Measurements from ENCODE around the gene FRMD4B. TPM values are rescaled to one million over a fixed set of nuclear protein-coding genes. Genes with fewer than 3 reads are reported as not detected.

Gene FRMD4B
- total and polyA plus RNA-seq, 2 donors (not counting 3 experiments of a cell fraction or from before 2014, with no cell fraction given), result 66.4 to 89.7 TPM

- no peak for FAIRE-seq
Measured at GRCh38 chr3:69205385-69205784, 180.5 kb downstream of the FRMD4B start.

More at GRCh38 chr3:69205385-69205784, 180.5 kb downstream of the FRMD4B start:
- ChIA-PET CTCF (interaction anchor here (3.0 kb wide), 1 partner anchor 12 kb away, joined by 6 read pairs; no protein-coding TSS in a partner anchor), POLR2A (no interaction called here)
- no peaks in the 10 kb centered on the region for H3K36me3 ChIP-seq (ENCODE audit: control insufficient read depth in 2 of 2, extremely low read depth in 1 of 2, insufficient read depth in 2 of 2, low read length in 2 of 2)
- H2AFZ ChIP-seq (ENCODE audit: low read depth, low read length), result no peak overlapping the region
- no peaks in the 10 kb centered on the region for H3K27me3 ChIP-seq (ENCODE audit: control insufficient read depth in 2 of 2, insufficient read depth in 2 of 2, low read length in 2 of 2)
- BruUV-seq (replicated peaks), result no TSS peak
- H3K4me2 ChIP-seq (ENCODE audit: insufficient read depth, low read length), result no peak overlapping the region
- no peaks in the 10 kb centered on the region for H4K20me1 ChIP-seq (replicated peaks; ENCODE audit: control insufficient read depth, extremely low read depth, insufficient read depth, low read length)
- no peak overlapping the region for H3K9ac ChIP-seq (replicated peaks; ENCODE audit: extremely low read depth, insufficient read depth, low read length)
- H3K27ac ChIP-seq (ENCODE audit: insufficient read depth, low read depth, low read length), result no peak overlapping the region
- intact Hi-C loops (cut with micrococcal nuclease), result no loop called here
- H3K4me1 ChIP-seq (ENCODE audit: control insufficient read depth, extremely low read depth, insufficient read depth, low read length), result peaks cover 20% of the 10 kb centered on the region
- dilution Hi-C loops (cut with MboI; ENCODE audit: extremely low pct_ligation_motif_present, low sequenced_read_pairs), result no loop called here
- DNase-seq (ENCODE audit: low read depth, low spot score), result no peak
- H3K9me1 ChIP-seq (replicated peaks; ENCODE audit: control insufficient read depth, extremely low read depth, insufficient read depth, low read length), result no peaks in the 10 kb centered on the region
- H3K9me3 ChIP-seq (replicated peaks; ENCODE audit: control insufficient read depth, insufficient read depth, low read length), result no peaks in the 10 kb centered on the region
- no peak for TF ChIP-seq POLR2AphosphoS5 (IDR thresholded peaks at IDR 0.05; ENCODE audit: insufficient read depth, low read depth, low read length)
- TF ChIP-seq JUN (IDR thresholded peaks at IDR 0.05; ENCODE audit: borderline replicate concordance, insufficient read depth, insufficient read length, low read depth), result no peak
- TF ChIP-seq MYC (IDR thresholded peaks at IDR 0.05; ENCODE audit: low read depth, low read length), result no peak
- no peak for TF ChIP-seq GATA2 (IDR thresholded peaks at IDR 0.05; ENCODE audit: insufficient read depth, insufficient read length, low read depth, low read length)
- no peak for TF ChIP-seq MAX (IDR thresholded peaks at IDR 0.05; ENCODE audit: insufficient read depth, insufficient read length)
- no peak for TF ChIP-seq CTCF (IDR thresholded peaks at IDR 0.05; ENCODE audit: extremely low read depth in 1 of 2, insufficient read depth in 1 of 2, low read depth in 1 of 2, low read length in 2 of 2)
- no peak for TF ChIP-seq FOS (IDR thresholded peaks at IDR 0.05; ENCODE audit: borderline replicate concordance, insufficient read depth, low read length)
- no peak for TF ChIP-seq EZH2 (IDR thresholded peaks at IDR 0.05; ENCODE audit: borderline replicate concordance, low read depth, low read length, severe bottlenecking)
- TF ChIP-seq POLR2A (IDR thresholded peaks at IDR 0.05; ENCODE audit: low read depth, low read length), result no peak
- H3K79me2 ChIP-seq (ENCODE audit: control insufficient read depth, insufficient read depth, low read length), result no peaks in the 10 kb centered on the region
- no peak overlapping the region for H3K4me3 ChIP-seq (replicated peaks in 1 of 3; ENCODE audit: insufficient read depth in 1 of 3, low read depth in 1 of 3, low read length in 3 of 3)

Data from endothelial cell of umbilical vein (primary cell).